ENCODE data around the gene ECM1. TPM values are rescaled to one million over a fixed set of nuclear protein-coding genes. Genes with fewer than 3 reads are reported as not detected.

ECM1 gene
- total and polyA plus RNA-seq, 2 donors (not counting 1 experiment from before 2014, with no cell fraction given) = 1.9 to 2.3 TPM

GRCh38 chr1:150511985-150512660 is 4.2 kb downstream of the ECM1 start:
- no peak overlapping the region for H3K27ac Mint-ChIP-seq
- Histone ChIP-seq H3K79me2 (ENCODE audit: control insufficient read depth, insufficient read depth, low read length) (peaks cover 3% of the 10 kb centered on the region), H4K20me1 (ENCODE audit: control insufficient read depth, insufficient read depth, low read length, poor library complexity, severe bottlenecking) (no peaks in the 10 kb centered on the region), H3K9me3 (ENCODE audit: control extremely low read depth in 1 of 3, control insufficient read depth in 2 of 3, insufficient read depth in 1 of 3, low read length in 2 of 3) (no peaks in the 10 kb centered on the region), H3K4me2 (replicated peaks; ENCODE audit: low read depth, low read length, poor library complexity, severe bottlenecking) (no peak overlapping the region), H3K27me3 (replicated peaks in 1 of 4; ENCODE audit: control extremely low read depth in 1 of 4, control insufficient read depth in 3 of 4, insufficient read depth in 4 of 4, low read length in 3 of 4) (no peaks in the 10 kb centered on the region), H3K27ac (ENCODE audit: low read length in 2 of 2) (no peak overlapping the region), H3K4me3 (ENCODE audit: control extremely low read depth in 1 of 5, extremely low read depth in 1 of 5, insufficient read depth in 1 of 5, low read depth in 2 of 5, low read length in 4 of 5) (no peak overlapping the region), H3K9ac (ENCODE audit: low read length) (no peak overlapping the region), H3K4me1 (ENCODE audit: control insufficient read depth in 2 of 2, insufficient read depth in 2 of 2, low read length in 2 of 2) (peaks cover 15 to 19% of the 10 kb centered on the region in 2 donors), H2AFZ (ENCODE audit: insufficient read depth, low read depth, low read length, poor library complexity, severe bottlenecking) (no peak overlapping the region), H3K36me3 (replicated peaks in 1 of 2; ENCODE audit: control extremely low read depth in 1 of 2, control insufficient read depth in 1 of 2, extremely low read depth in 1 of 2, insufficient read depth in 2 of 2, low read length in 1 of 2) (no peaks in the 10 kb centered on the region)
- H3K4me1 Mint-ChIP-seq = peaks cover 17% of the 10 kb centered on the region
- H3K9me3 Mint-ChIP-seq (ENCODE audit: insufficient read depth) = no peaks in the 10 kb centered on the region
- no peaks in the 10 kb centered on the region for H3K27me3 Mint-ChIP-seq
- H3K4me3 Mint-ChIP-seq = no peak overlapping the region
- POLR2A ChIA-PET = interaction anchor here (0.5 kb wide), 1 partner anchor 17 kb away, joined by 3 read pairs; no protein-coding TSS in a partner anchor
- intact Hi-C loops (cut with micrococcal nuclease) = no loop called here
- no peak for TF ChIP-seq EZH2 (IDR thresholded peaks at IDR 0.05; ENCODE audit: borderline replicate concordance, insufficient read depth, low read depth, low read length, poor library complexity, severe bottlenecking)
- no peak for TF ChIP-seq CTCF (IDR thresholded peaks at IDR 0.05)
- 96% methylated on average over 17 of the region's 17 CpGs for WGBS (ENCODE audit: insufficient coverage)
- CTCF ChIA-PET = no interaction called here
- ATAC-seq (ENCODE audit: low read depth) = no peak
- DNase-seq = no peak

GRCh38 chr1:150512846-150513245 is 4.9 kb downstream of the ECM1 start:
- Histone ChIP-seq H3K9me3 (ENCODE audit: control extremely low read depth in 1 of 3, control insufficient read depth in 2 of 3, insufficient read depth in 1 of 3, low read length in 2 of 3) (no peaks in the 10 kb centered on the region), H3K9ac (ENCODE audit: low read length) (no peak overlapping the region), H3K27ac (ENCODE audit: low read length in 2 of 2) (no peak overlapping the region), H3K4me1 (ENCODE audit: control insufficient read depth in 2 of 2, insufficient read depth in 2 of 2, low read length in 2 of 2) (peaks cover 22 to 26% of the 10 kb centered on the region in 2 donors), H3K36me3 (replicated peaks in 1 of 2; ENCODE audit: control extremely low read depth in 1 of 2, control insufficient read depth in 1 of 2, extremely low read depth in 1 of 2, insufficient read depth in 2 of 2, low read length in 1 of 2) (no peaks in the 10 kb centered on the region), H2AFZ (ENCODE audit: insufficient read depth, low read depth, low read length, poor library complexity, severe bottlenecking) (no peak overlapping the region), H3K4me3 (ENCODE audit: control extremely low read depth in 1 of 5, extremely low read depth in 1 of 5, insufficient read depth in 1 of 5, low read depth in 2 of 5, low read length in 4 of 5) (no peak overlapping the region), H3K79me2 (ENCODE audit: control insufficient read depth, insufficient read depth, low read length) (peaks cover 3% of the 10 kb centered on the region), H4K20me1 (ENCODE audit: control insufficient read depth, insufficient read depth, low read length, poor library complexity, severe bottlenecking) (no peaks in the 10 kb centered on the region), H3K4me2 (replicated peaks; ENCODE audit: low read depth, low read length, poor library complexity, severe bottlenecking) (no peak overlapping the region), H3K27me3 (replicated peaks in 1 of 4; ENCODE audit: control extremely low read depth in 1 of 4, control insufficient read depth in 3 of 4, insufficient read depth in 4 of 4, low read length in 3 of 4) (no peaks in the 10 kb centered on the region)
- Mint-ChIP-seq H3K9me3 (ENCODE audit: insufficient read depth) (no peaks in the 10 kb centered on the region), H3K4me1 (peaks cover 24% of the 10 kb centered on the region), H3K27ac (no peak overlapping the region), H3K4me3 (no peak overlapping the region), H3K27me3 (no peaks in the 10 kb centered on the region)
- CTCF ChIA-PET = no interaction called here
- no peak for DNase-seq
- ATAC-seq (ENCODE audit: low read depth) = no peak
- POLR2A ChIA-PET = no interaction called here
- intact Hi-C loops (cut with micrococcal nuclease) = no loop called here
- TF ChIP-seq CTCF (IDR thresholded peaks at IDR 0.05) (no peak), EZH2 (IDR thresholded peaks at IDR 0.05; ENCODE audit: borderline replicate concordance, insufficient read depth, low read depth, low read length, poor library complexity, severe bottlenecking) (no peak)
- WGBS (ENCODE audit: insufficient coverage) = no CpG with 5 or more reads among the region's 2 CpGs
